ENCODE results near the gene TMEM59.

Gene TMEM59

GRCh38 chr1:53981220-53981619, 71.8 kb downstream of the TMEM59 start:
- DNase-seq = no peak

GRCh38 chr1:53979712-53980450, 73.1 kb downstream of the TMEM59 start:
- no peak for DNase-seq
